ENCODE data around the gene TSHZ2. TPM values are rescaled to one million over a fixed set of nuclear protein-coding genes. Genes with fewer than 3 reads are reported as not detected.

Gene TSHZ2
- total RNA-seq, 5 donors from 2014 or later (not counting 1 experiment from before 2014, with no cell fraction given): 20.2 to 42.9 (median 25.8) TPM

DNA sequence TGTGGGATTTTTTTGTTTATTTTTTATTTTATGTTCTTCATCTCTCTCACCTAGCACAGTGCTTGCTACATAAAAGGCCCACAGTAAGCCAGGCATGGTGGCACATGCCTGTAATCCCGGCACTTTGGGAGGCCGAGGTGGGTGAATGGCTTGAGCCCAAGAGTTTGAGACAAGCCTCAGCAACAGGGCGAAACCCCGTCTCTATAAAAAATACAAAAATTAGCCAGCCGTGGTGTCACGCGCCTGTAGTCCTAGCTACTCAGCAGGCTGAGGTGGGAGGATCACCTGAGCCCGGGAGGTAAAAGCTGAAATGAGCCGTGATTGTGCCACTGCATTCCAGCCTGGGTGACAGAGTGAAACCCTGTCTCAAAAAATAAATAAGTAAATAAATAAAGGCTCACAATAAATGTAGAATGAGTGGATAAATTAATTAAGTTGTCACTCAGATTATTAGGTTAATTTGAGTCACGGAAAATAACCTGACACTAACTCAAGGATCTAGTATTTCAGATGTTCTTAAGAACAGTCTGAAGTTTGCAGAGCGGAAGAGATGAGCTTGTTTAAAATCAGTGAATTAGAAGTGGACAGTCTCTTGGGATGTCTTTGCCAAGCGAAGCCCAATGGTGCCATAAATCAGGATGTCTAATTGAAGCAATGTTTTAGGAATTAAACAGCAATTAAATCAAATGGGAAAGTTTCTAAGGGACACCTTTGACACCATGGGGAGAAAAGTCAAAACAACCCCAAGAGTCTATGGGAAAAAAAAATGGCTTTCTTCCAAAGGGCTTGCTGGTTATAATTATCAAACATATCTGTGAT is 407.1 kb downstream of the TSHZ2 start:
- WGBS (ENCODE audit: insufficient coverage): 74% methylated on average over 4 of the region's 12 CpGs
- Histone ChIP-seq H3K27me3 (replicated peaks in 1 of 2; ENCODE audit: control insufficient read depth in 2 of 2, extremely low read depth in 1 of 2, insufficient read depth in 2 of 2, low read length in 1 of 2) (peaks cover 0 to 10% of the 10 kb centered on the region in 2 experiments), H3K36me3 (ENCODE audit: control insufficient read depth in 2 of 2, extremely low read depth in 1 of 2, insufficient read depth in 1 of 2, low read length in 1 of 2) (no peaks in the 10 kb centered on the region), H3K4me3 (ENCODE audit: control insufficient read depth in 1 of 2, extremely low read depth in 1 of 2, low read length in 1 of 2) (no peak overlapping the region), H3K27ac (ENCODE audit: low read length) (no peak overlapping the region), H3K9me3 (no peaks in the 10 kb centered on the region), H3K4me1 (ENCODE audit: control insufficient read depth in 1 of 2, extremely low read depth in 1 of 2, insufficient read depth in 2 of 2, low read length in 2 of 2) (no peaks in the 10 kb centered on the region)
- H3K4me3 Mint-ChIP-seq: no peak overlapping the region
- peaks cover 0 to 5% (median 0%) of the 10 kb centered on the region in 3 donors for H3K9me3 Mint-ChIP-seq
- ChIA-PET POLR2A (no interaction called here), CTCF (no interaction called here)
- H3K27ac Mint-ChIP-seq: no peak overlapping the region
- DNase-seq (no peak), ATAC-seq (replicated peaks in 1 of 4) (no peak)
- no peaks in the 10 kb centered on the region for H3K27me3 Mint-ChIP-seq
- peaks cover 16% of the 10 kb centered on the region for H3K36me3 Mint-ChIP-seq
- no peaks in the 10 kb centered on the region for H3K4me1 Mint-ChIP-seq

DNA sequence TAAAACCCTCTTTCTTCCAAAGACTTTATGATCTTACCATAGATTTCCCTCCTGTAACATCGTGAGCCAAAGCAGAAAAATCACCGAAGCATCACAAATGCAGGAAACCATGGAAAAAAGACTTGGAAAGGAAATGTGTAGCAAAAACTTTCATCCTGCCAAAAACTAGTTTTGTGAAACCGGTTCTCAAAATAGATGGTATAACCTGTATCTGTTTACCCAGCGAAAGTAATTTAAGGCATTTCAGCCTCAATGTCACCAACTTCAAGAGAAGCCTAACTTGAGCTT is 407.6 kb downstream of the TSHZ2 start:
- no peaks in the 10 kb centered on the region for H3K9me3 ChIP-seq

DNA sequence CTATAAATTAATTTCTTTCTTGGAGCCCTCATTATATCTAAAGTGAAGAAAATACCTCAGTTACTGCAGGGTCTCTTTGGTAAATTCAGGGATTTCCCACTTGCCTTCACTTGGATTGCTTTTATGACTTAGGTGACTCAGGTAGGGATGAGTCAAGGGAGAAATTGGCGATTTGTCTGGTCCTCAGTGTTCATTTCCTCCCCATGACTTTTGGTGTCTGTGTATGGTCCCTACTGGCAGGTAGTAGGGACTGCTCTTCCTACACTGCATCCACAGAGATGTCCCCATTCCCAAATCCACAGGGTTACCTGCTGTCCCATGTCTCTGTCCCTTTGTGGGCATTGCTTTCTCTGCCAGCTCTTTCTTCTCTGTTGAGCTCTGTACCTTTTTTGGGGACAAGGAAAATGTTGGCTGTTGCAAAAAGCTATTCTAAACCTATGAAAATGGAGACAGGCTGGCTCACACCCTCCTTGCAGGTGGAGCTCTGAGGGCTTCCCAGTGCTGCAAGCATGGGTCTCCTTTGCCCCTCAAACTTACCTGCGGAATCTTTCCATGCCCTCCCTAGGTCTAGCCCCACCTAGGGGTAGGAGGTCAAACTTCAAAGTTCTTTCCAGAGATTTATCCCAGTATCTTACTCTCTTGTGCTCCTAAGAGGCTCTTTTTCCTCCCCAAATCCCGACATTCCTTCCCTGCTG is 409.6 kb downstream of the TSHZ2 start:
- POLR2A ChIA-PET: interaction anchor here in 1 of 2 donors (0.6 kb wide), 1 partner anchor 15 kb away, joined by 3 read pairs; no protein-coding TSS in a partner anchor
- no peaks in the 10 kb centered on the region for H3K9me3 ChIP-seq
- no CpG with 5 or more reads among the region's 3 CpGs for WGBS (ENCODE audit: insufficient coverage)
- no peak overlapping the region for H3K27ac Mint-ChIP-seq
- H3K27me3 ChIP-seq (replicated peaks in 1 of 2; ENCODE audit: control insufficient read depth in 2 of 2, extremely low read depth in 1 of 2, insufficient read depth in 2 of 2, low read length in 1 of 2): peaks cover 0 to 10% of the 10 kb centered on the region in 2 experiments
- ATAC-seq (replicated peaks in 1 of 4): no peak
- H3K4me3 Mint-ChIP-seq: no peak overlapping the region
- no peak for DNase-seq
- peaks cover 4% of the 10 kb centered on the region for H3K36me3 Mint-ChIP-seq
- H3K27me3 Mint-ChIP-seq: no peaks in the 10 kb centered on the region
- peaks cover 0 to 3% (median 2%) of the 10 kb centered on the region in 3 donors for H3K4me1 Mint-ChIP-seq
- H3K36me3 ChIP-seq (ENCODE audit: control insufficient read depth in 2 of 2, extremely low read depth in 1 of 2, insufficient read depth in 1 of 2, low read length in 1 of 2): no peaks in the 10 kb centered on the region
- CTCF ChIA-PET: no interaction called here
- no peak overlapping the region for H3K4me3 ChIP-seq (ENCODE audit: control insufficient read depth in 1 of 2, extremely low read depth in 1 of 2, low read length in 1 of 2)
- peaks cover 0 to 3% (median 0%) of the 10 kb centered on the region in 3 donors for H3K9me3 Mint-ChIP-seq
- no peak overlapping the region for H3K27ac ChIP-seq (ENCODE audit: low read length)
- H3K4me1 ChIP-seq (ENCODE audit: control insufficient read depth in 1 of 2, extremely low read depth in 1 of 2, insufficient read depth in 2 of 2, low read length in 2 of 2): no peaks in the 10 kb centered on the region

More for the DNA sequence above, 407.6 kb downstream of the TSHZ2 start:
- 80% methylated on average over 3 of the region's 4 CpGs for WGBS (ENCODE audit: insufficient coverage)
- no peak overlapping the region for H3K4me3 Mint-ChIP-seq
- Histone ChIP-seq H3K27ac (ENCODE audit: low read length) (no peak overlapping the region), H3K4me3 (ENCODE audit: control insufficient read depth in 1 of 2, extremely low read depth in 1 of 2, low read length in 1 of 2) (no peak overlapping the region), H3K36me3 (ENCODE audit: control insufficient read depth in 2 of 2, extremely low read depth in 1 of 2, insufficient read depth in 1 of 2, low read length in 1 of 2) (no peaks in the 10 kb centered on the region), H3K4me1 (ENCODE audit: control insufficient read depth in 1 of 2, extremely low read depth in 1 of 2, insufficient read depth in 2 of 2, low read length in 2 of 2) (no peaks in the 10 kb centered on the region), H3K27me3 (replicated peaks in 1 of 2; ENCODE audit: control insufficient read depth in 2 of 2, extremely low read depth in 1 of 2, insufficient read depth in 2 of 2, low read length in 1 of 2) (peaks cover 0 to 10% of the 10 kb centered on the region in 2 experiments)
- no peak overlapping the region for H3K27ac Mint-ChIP-seq
- no peaks in the 10 kb centered on the region for H3K4me1 Mint-ChIP-seq
- ATAC-seq (replicated peaks in 1 of 4) (no peak), DNase-seq (no peak)
- H3K27me3 Mint-ChIP-seq: no peaks in the 10 kb centered on the region
- CTCF ChIA-PET: no interaction called here
- peaks cover 13% of the 10 kb centered on the region for H3K36me3 Mint-ChIP-seq
- peaks cover 0 to 5% (median 0%) of the 10 kb centered on the region in 3 donors for H3K9me3 Mint-ChIP-seq
- POLR2A ChIA-PET: no interaction called here

DNA sequence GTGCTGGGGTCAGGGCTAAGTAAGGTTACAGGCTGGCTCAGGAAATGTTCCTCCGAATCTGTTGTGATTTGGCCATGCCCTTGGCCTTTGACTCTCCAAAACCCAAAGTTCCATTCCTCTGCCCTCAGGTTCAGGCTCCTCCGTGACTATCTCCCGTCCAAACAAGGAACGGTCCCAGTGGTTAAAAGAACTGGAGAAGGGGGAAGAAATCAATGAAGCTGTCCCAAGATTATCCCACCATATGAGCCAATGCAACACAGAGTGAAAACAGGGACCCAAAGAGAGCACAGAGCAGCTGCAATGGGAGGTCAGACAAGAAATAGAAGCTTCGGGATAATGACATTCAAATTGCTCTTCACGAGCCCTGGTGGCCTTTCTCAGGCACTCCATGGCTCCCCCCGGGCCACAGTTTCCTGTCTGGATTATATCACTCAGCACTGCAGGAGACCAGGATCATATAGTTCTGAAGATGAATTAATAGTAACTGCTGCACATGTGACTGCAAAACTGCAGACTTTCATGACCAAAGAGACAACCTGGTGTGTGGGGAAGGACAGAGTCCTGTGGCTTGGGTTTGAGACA is 410.2 kb downstream of the TSHZ2 start:
- H3K4me1 Mint-ChIP-seq: peaks cover 5 to 9% (median 6%) of the 10 kb centered on the region in 3 donors
- H3K36me3 Mint-ChIP-seq: no peaks in the 10 kb centered on the region
- Histone ChIP-seq H3K4me3 (ENCODE audit: control insufficient read depth in 1 of 2, extremely low read depth in 1 of 2, low read length in 1 of 2) (no peak overlapping the region), H3K4me1 (ENCODE audit: control insufficient read depth in 1 of 2, extremely low read depth in 1 of 2, insufficient read depth in 2 of 2, low read length in 2 of 2) (no peaks in the 10 kb centered on the region), H3K9me3 (no peaks in the 10 kb centered on the region), H3K27me3 (replicated peaks in 1 of 2; ENCODE audit: control insufficient read depth in 2 of 2, extremely low read depth in 1 of 2, insufficient read depth in 2 of 2, low read length in 1 of 2) (peaks cover 0 to 10% of the 10 kb centered on the region in 2 experiments), H3K27ac (ENCODE audit: low read length) (no peak overlapping the region), H3K36me3 (ENCODE audit: control insufficient read depth in 2 of 2, extremely low read depth in 1 of 2, insufficient read depth in 1 of 2, low read length in 1 of 2) (no peaks in the 10 kb centered on the region)
- no peak overlapping the region for H3K4me3 Mint-ChIP-seq
- ChIA-PET POLR2A (no interaction called here), CTCF (no interaction called here)
- H3K27ac Mint-ChIP-seq: no peak overlapping the region
- no peaks in the 10 kb centered on the region for H3K9me3 Mint-ChIP-seq
- no peaks in the 10 kb centered on the region for H3K27me3 Mint-ChIP-seq
- WGBS (ENCODE audit: insufficient coverage): 80% methylated on average over 6 of the region's 7 CpGs
- DNase-seq: no peak
- no peak for ATAC-seq (replicated peaks in 1 of 4)

DNA sequence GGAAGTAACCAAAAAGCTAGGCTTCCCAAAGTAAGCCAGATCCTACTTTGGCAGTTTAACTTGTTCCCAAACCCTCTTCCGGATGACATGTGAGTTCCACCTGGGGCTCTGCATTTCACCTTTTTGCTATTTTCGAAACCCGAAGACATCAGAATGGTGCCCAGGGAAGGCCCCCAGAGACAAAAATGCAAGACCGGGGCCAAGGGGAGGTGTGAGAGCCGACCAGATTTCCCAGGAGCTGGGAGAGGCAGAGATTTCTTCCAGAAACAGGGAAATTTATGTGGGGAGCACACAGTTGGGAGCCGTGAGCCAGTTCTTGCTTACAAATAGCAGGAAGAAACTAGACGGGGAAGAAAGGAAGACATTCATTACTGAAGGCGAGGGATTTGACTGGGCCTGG is 411.8 kb downstream of the TSHZ2 start:
- CTCF ChIA-PET: no interaction called here
- Histone ChIP-seq H3K4me3 (ENCODE audit: control insufficient read depth in 1 of 2, extremely low read depth in 1 of 2, low read length in 1 of 2) (no peak overlapping the region), H3K4me1 (ENCODE audit: control insufficient read depth in 1 of 2, extremely low read depth in 1 of 2, insufficient read depth in 2 of 2, low read length in 2 of 2) (peaks cover 3 to 6% of the 10 kb centered on the region in 2 experiments), H3K27ac (ENCODE audit: low read length) (no peak overlapping the region), H3K9me3 (no peaks in the 10 kb centered on the region), H3K36me3 (ENCODE audit: control insufficient read depth in 2 of 2, extremely low read depth in 1 of 2, insufficient read depth in 1 of 2, low read length in 1 of 2) (no peaks in the 10 kb centered on the region), H3K27me3 (replicated peaks in 1 of 2; ENCODE audit: control insufficient read depth in 2 of 2, extremely low read depth in 1 of 2, insufficient read depth in 2 of 2, low read length in 1 of 2) (peaks cover 0 to 10% of the 10 kb centered on the region in 2 experiments)
- Mint-ChIP-seq H3K9me3 (no peaks in the 10 kb centered on the region), H3K27ac (no peak overlapping the region), H3K27me3 (no peaks in the 10 kb centered on the region), H3K4me1 (peaks cover 19 to 24% (median 22%) of the 10 kb centered on the region in 3 donors), H3K4me3 (no peak overlapping the region), H3K36me3 (no peaks in the 10 kb centered on the region)
- POLR2A ChIA-PET: no interaction called here
- WGBS (ENCODE audit: insufficient coverage): 89% methylated on average over 8 of the region's 8 CpGs
- DNase-seq: no peak
- no peak for ATAC-seq (replicated peaks in 1 of 4)

DNA sequence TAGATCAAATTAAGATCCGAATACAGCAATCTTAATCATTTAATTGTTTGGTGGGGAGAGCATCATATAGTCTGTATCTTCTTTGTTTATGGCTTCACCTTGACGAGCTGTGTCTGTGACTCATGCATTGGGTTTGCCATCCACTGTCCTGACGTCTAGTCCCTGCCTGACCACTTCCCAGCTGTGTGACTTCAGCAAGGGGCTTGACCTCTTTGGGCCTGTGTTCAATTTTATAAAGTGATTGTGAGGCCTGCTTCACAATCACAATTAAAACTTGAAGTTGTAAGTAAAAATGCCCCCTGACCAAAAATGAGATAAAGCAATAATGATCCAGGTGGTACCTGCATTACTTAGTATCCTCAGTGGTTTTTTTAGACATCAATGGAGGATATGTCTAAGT is 412.2 kb downstream of the TSHZ2 start:
- no peaks in the 10 kb centered on the region for H3K27me3 Mint-ChIP-seq
- peaks cover 0 to 10% of the 10 kb centered on the region in 2 experiments for H3K27me3 ChIP-seq (replicated peaks in 1 of 2; ENCODE audit: control insufficient read depth in 2 of 2, extremely low read depth in 1 of 2, insufficient read depth in 2 of 2, low read length in 1 of 2)
- ChIA-PET CTCF (no interaction called here), POLR2A (no interaction called here)
- no peak overlapping the region for H3K27ac ChIP-seq (ENCODE audit: low read length)
- DNase-seq: no peak
- 57% methylated on average over 2 of the region's 3 CpGs for WGBS (ENCODE audit: insufficient coverage)
- no peak for ATAC-seq (replicated peaks in 1 of 4)
- no peak overlapping the region for H3K4me3 Mint-ChIP-seq
- no peaks in the 10 kb centered on the region for H3K36me3 ChIP-seq (ENCODE audit: control insufficient read depth in 2 of 2, extremely low read depth in 1 of 2, insufficient read depth in 1 of 2, low read length in 1 of 2)
- H3K4me1 Mint-ChIP-seq: peaks cover 24 to 28% (median 26%) of the 10 kb centered on the region in 3 donors
- no peak overlapping the region for H3K4me3 ChIP-seq (ENCODE audit: control insufficient read depth in 1 of 2, extremely low read depth in 1 of 2, low read length in 1 of 2)
- peaks cover 6 to 8% of the 10 kb centered on the region in 2 experiments for H3K4me1 ChIP-seq (ENCODE audit: control insufficient read depth in 1 of 2, extremely low read depth in 1 of 2, insufficient read depth in 2 of 2, low read length in 2 of 2)
- H3K36me3 Mint-ChIP-seq: no peaks in the 10 kb centered on the region
- no peaks in the 10 kb centered on the region for H3K9me3 Mint-ChIP-seq
- H3K27ac Mint-ChIP-seq: no peak overlapping the region
- no peaks in the 10 kb centered on the region for H3K9me3 ChIP-seq

All from T-cell (primary cell).